ENCODE data around the gene ZFYVE27. TPM values are rescaled to one million over a fixed set of nuclear protein-coding genes. Genes with fewer than 3 reads are reported as not detected.

ZFYVE27 gene
- total RNA-seq, 1 experiment from 2014 or later: 28.7 TPM

GRCh38 chr10:97708976-97709946, 27.7 kb upstream of the ZFYVE27 start:
- Mint-ChIP-seq H3K36me3 (ENCODE audit: insufficient read depth, unreplicated experiment) (no peaks in the 10 kb centered on the region), H3K27ac (ENCODE audit: low read depth, unreplicated experiment) (no peak overlapping the region), H3K9me3 (ENCODE audit: unreplicated experiment) (no peaks in the 10 kb centered on the region), H3K4me1 (ENCODE audit: insufficient read depth, unreplicated experiment) (peaks cover 24% of the 10 kb centered on the region), H3K4me3 (ENCODE audit: unreplicated experiment) (no peak overlapping the region), H3K27me3 (ENCODE audit: insufficient read depth, unreplicated experiment) (no peaks in the 10 kb centered on the region)
- peak; percentile 50 for TF ChIP-seq CTCF (IDR thresholded peaks at IDR 0.05; ENCODE audit: unreplicated experiment)
- CTCF ChIA-PET: interaction anchor here (0.5 to 21.1 kb wide), 17 partner anchors 6 to 105 kb away, joined by 3 to 847 read pairs (median 12); partner anchors contain the start of genes AVPI1 and ZFYVE27
- POLR2A ChIA-PET: interaction anchor here (0.7 to 20.1 kb wide), 5 partner anchors 8 to 27 kb away, joined by 3 to 915 read pairs (median 11); partner anchors contain the start of genes AVPI1 and ZFYVE27
- DNase-seq (ENCODE audit: unreplicated experiment): peak; percentile 82
- intact Hi-C loops (cut with micrococcal nuclease): loop anchor here (1.0 kb wide), 2 partner anchors 22 to 33 kb away; no protein-coding TSS in a partner anchor
- BruUV-seq (replicated peaks): no TSS peak

- peaks cover 39% of the 10 kb centered on the region for H3K4me1 Mint-ChIP-seq (ENCODE audit: insufficient read depth, unreplicated experiment)
- peak overlapping the region; percentile 97 for H3K4me3 Mint-ChIP-seq (ENCODE audit: unreplicated experiment)
- CTCF ChIA-PET: interaction anchor here (0.7 to 21.1 kb wide), 7 partner anchors 8 to 158 kb away, joined by 3 to 847 read pairs (median 20); partner anchors contain the start of genes AVPI1 and ZFYVE27
- TF ChIP-seq CTCF (IDR thresholded peaks at IDR 0.05; ENCODE audit: unreplicated experiment): no peak
- peaks cover 12% of the 10 kb centered on the region for H3K36me3 Mint-ChIP-seq (ENCODE audit: insufficient read depth, unreplicated experiment)
- POLR2A ChIA-PET: interaction anchor here (15.2 to 20.1 kb wide), 2 partner anchors 18 to 30 kb away, joined by 539 to 915 read pairs; partner anchors contain the start of genes AVPI1 and ZFYVE27
- no peak overlapping the region for H3K27ac Mint-ChIP-seq (ENCODE audit: low read depth, unreplicated experiment)
- no peaks in the 10 kb centered on the region for H3K27me3 Mint-ChIP-seq (ENCODE audit: insufficient read depth, unreplicated experiment)
- H3K9me3 Mint-ChIP-seq (ENCODE audit: unreplicated experiment): no peaks in the 10 kb centered on the region
- intact Hi-C loops (cut with micrococcal nuclease): no loop called here
- BruUV-seq (replicated peaks): no TSS peak
- DNase-seq (ENCODE audit: unreplicated experiment): no peak
Observed at GRCh38 chr10:97711640-97712572, 25.0 kb upstream of the ZFYVE27 start.

GRCh38 chr10:97713339-97713825, 23.5 kb upstream of the ZFYVE27 start, which contains the start of gene MARVELD1:
MARVELD1 (plus strand) TSS chr10:97713730; CDS start chr10:97713877, 147 bp downstream.
- Mint-ChIP-seq H3K27ac (ENCODE audit: low read depth, unreplicated experiment) (peak within 1 kb of the TSS; percentile 92), H3K4me1 (ENCODE audit: insufficient read depth, unreplicated experiment) (peaks cover 54% of the 10 kb centered on the region), H3K9me3 (ENCODE audit: unreplicated experiment) (no peaks in the 10 kb centered on the region), H3K4me3 (ENCODE audit: unreplicated experiment) (peak within 1 kb of the TSS; percentile 97), H3K36me3 (ENCODE audit: insufficient read depth, unreplicated experiment) (peaks cover 25% of the 10 kb centered on the region), H3K27me3 (ENCODE audit: insufficient read depth, unreplicated experiment) (no peaks in the 10 kb centered on the region)
- peak; percentile 87 for DNase-seq (ENCODE audit: unreplicated experiment)
- no TSS peak for BruUV-seq (replicated peaks)
- no peak for TF ChIP-seq CTCF (IDR thresholded peaks at IDR 0.05; ENCODE audit: unreplicated experiment)
- ChIA-PET CTCF (interaction anchor here (0.6 to 21.1 kb wide), 8 partner anchors 10 to 157 kb away, joined by 3 to 847 read pairs (median 5); partner anchors contain the start of genes AVPI1 and ZFYVE27), POLR2A (interaction anchor here (0.7 to 20.1 kb wide), 8 partner anchors 11 to 520 kb away, joined by 5 to 915 read pairs (median 11); partner anchors contain the start of genes AVPI1, PI4K2A and ZFYVE27)
- intact Hi-C loops (cut with micrococcal nuclease): no loop called here

Data from MCF 10A (cell line).